GM21576 (cell line): ENCODE measurements around the gene NYNRIN.

ENCODE experiments used
- ATAC-seq: cut with Tn5 transposase; IDR thresholded peaks from one replicate; pipeline ENCODE4 v1.9.1; 2021; ENCODE audit warnings: mild to moderate bottlenecking, moderate library complexity; ENCODE audit not compliant: unreplicated experiment

The NYNRIN gene

DNA sequence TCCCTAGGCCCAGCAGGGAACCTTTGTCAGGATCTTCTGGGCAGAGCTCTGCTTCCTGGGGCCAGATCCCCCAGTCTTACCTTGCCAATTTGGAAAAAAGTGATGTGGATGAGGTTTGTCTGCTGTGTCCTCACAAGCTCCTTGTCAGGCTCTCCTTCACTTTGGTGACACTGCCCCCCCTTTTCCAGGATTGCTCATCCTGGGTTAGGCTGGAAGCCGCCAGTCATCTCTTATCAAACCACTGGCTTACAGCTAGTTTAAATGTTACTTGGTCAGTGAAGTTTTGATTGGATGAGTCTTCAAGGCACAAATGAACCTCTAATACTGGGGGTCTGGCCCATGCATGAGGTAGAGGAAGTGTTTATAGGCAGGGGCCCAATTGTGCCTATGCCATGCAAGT is 15.3 kb downstream of the NYNRIN start:
- ATAC-seq: no peak

GRCh38 chr14:24414732-24415420 is 16.1 kb downstream of the NYNRIN start:
- no peak for ATAC-seq

GRCh38 chr14:24415421-24416253 is 16.8 kb downstream of the NYNRIN start:
- no peak for ATAC-seq

DNA sequence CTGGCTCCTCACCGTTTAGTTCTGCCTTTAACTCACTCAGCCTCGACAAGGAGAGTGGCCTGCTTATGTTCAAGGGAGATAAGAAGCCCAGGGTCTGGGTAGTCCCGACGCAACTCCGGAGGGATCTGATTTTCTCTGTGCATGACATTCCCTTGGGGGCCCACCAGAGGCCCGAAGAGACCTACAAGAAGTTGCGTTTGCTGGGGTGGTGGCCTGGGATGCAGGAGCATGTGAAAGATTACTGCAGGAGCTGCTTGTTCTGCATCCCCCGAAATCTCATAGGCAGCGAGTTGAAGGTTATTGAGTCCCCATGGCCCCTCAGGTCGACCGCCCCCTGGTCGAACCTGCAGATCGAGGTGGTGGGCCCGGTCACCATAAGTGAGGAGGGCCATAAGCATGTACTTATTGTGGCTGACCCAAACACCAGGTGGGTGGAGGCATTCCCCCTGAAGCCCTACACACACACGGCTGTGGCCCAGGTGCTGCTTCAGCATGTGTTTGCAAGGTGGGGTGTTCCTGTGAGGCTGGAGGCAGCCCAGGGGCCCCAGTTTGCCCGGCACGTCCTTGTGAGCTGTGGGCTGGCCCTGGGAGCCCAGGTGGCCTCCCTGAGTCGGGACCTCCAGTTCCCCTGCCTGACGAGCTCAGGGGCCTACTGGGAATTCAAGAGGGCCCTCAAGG is 17.6 kb downstream of the NYNRIN start:
- no peak for ATAC-seq

DNA sequence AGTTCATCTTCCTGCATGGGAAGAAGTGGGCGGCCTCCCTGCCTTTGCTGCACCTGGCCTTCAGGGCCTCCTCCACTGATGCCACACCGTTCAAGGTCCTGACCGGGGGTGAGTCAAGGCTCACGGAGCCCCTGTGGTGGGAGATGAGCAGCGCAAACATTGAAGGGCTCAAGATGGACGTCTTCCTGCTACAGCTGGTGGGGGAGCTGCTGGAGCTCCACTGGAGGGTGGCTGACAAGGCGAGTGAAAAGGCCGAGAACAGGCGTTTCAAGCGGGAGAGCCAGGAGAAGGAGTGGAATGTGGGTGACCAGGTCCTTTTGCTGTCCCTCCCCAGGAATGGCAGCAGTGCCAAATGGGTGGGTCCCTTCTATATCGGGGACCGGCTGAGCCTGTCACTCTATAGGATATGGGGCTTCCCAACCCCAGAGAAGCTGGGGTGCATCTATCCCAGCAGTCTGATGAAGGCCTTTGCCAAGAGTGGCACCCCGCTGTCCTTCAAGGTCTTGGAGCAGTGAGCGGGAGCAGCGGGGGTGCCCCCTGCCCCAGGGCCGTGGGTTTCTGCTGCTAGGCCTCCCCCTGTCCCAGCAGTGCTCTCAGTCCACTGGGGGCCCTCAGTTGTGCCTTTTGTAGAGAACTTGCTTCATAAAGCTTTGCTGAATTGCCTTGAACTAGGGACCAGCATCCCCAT is 18.3 kb downstream of the NYNRIN start:
- ATAC-seq: no peak

DNA sequence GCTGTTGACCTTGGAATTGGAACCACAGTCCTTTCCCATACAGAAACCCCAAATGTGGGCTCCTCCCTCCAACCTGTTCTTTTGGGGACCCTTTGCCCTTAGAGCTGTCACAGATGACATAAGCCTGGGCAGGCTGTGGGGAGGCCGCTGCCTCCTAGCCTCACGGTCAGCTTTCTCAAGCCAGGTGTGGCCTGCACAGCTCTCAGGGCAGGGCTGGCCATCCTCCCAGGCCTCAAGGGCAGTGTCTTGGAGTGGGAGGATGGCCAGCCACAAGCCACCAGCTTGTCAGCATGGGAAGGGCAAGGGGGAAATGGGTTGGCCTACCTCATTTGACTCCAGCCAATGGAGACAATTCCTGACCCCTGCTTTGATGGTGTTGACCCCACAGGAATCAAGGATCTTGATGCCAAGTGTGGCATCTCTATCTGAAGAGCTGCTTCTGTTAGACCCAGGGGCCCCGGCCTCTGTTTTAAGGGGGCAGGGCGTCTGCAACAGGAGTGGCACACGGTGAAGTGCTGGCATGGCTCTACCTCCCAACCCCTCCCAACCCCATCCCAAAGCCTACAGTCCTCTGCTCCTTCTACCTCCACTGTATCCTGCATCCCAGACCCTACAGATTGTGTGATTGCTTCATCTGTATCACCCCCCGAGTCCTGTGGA is 19.2 kb downstream of the NYNRIN start:
- no peak for ATAC-seq

DNA sequence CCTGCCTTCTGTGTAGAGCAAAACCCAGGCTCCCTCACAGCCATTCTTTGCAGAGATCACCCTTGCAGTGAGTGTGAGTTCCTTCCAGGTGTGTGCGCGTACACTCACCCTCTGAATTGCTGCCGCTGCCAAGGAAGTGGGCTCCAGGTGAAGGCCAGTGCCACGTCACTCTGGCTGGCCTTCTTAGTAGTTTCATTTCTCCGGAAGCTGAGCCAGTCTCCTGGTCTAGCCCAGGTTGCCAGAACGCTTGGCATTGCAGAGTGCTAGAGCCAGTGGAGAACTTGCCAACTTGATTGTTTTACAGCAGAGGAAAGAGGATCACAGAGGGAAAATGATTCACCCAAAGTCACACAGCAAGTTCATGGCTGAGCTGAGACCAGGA is 19.7 kb downstream of the NYNRIN start:
- ATAC-seq: no peak

GRCh38 chr14:24422261-24422660 is 23.5 kb downstream of the NYNRIN start:
- no peak for ATAC-seq

GRCh38 chr14:24422694-24423601 is 24.1 kb downstream of the NYNRIN start:
- no peak for ATAC-seq

DNA sequence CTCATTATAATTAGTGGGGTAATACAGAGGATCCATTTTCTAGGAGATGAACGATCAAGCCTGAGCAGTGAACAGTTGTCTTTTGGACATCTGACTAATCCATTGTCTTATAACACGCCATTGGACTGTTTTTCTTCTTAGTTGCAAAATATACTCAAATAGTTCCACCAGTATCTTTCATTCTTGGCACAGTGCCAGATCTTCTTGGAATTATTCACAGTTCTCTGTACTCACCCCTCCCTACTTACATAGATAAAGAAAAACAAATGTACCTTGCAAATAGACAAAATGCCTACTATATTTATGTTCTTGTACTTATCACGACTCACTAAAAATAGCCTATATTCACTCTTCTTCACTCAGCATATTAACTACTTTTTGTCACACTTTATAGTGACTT is 26.9 kb downstream of the NYNRIN start:
- no peak for ATAC-seq

GRCh38 chr14:24426150-24426911 is 27.5 kb downstream of the NYNRIN start:
- no peak for ATAC-seq

DNA sequence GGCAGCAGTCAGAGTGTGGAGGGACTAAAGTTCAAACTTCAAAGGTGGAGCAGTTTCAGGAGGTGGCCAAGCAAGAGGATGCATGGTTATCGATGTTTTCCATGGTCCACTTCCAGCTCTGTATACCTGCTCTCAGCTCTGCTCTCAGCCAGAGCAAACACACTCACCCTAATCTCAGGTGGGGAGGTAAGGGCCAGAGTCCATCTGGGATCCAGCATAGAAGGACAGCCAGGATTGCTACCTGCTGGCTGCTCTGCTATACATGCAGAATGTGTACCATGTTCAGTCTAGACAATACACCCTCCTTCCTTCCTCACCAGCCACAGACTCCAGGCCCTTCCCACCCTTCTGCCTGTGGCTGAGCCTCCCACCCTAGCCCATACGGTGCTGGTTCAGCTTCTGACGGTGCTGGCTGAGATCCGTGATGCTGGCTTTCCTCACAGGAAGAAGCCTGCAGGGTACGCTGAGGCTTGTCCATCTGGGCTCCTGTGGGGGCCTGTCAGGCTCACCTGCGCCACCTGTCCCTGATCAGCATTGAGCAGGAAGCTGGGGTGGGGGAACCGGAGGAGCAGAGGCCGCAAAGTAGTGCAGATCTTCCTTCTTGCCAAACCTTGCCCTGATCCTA is 28.2 kb downstream of the NYNRIN start:
- ATAC-seq: no peak

GRCh38 chr14:24427537-24428508 is 29.0 kb downstream of the NYNRIN start:
- no peak for ATAC-seq

GRCh38 chr14:24428628-24429394 is 30.0 kb downstream of the NYNRIN start:
- ATAC-seq: no peak

- ATAC-seq: peak; percentile 86
Measured at GRCh38 chr14:24429395-24430142, 30.8 kb downstream of the NYNRIN start, which contains the start of the genes CBLN3 and KHNYN. CBLN3 (minus strand) TSS chr14:24429668; CDS start chr14:24429054, 614 bp downstream. KHNYN (plus strand) TSS chr14:24429954; CDS start chr14:24430731, 777 bp downstream.
